Endothelial cell of umbilical vein (primary cell): ENCODE data around the gene IGFBP4. TPM values are rescaled to one million over a fixed set of nuclear protein-coding genes. Genes with fewer than 3 reads are reported as not detected.

Source experiments
- BruUV-seq: library from RNA; stranded (reverse); fragments of 400-500 nt; replicated peaks from 2 replicates; lab custom pipeline; 2021; lab: Mats Ljungman, UMichigan
- CTCF ChIA-PET: fragments of 300-600, 350-600 bp; sonication (Branson Sonifier 250); formaldehyde crosslinking; loops from one replicate; lab custom pipeline; 2021; ENCODE audit warnings: antibody characterized with exemption, inconsistent platforms; lab: Charles Lee
- POLR2A ChIA-PET: fragments of 300-600, 350-600 bp; sonication (Branson Sonifier 250); formaldehyde crosslinking; loops from one replicate; lab custom pipeline; 2021; ENCODE audit warnings: antibody characterized with exemption, inconsistent platforms; lab: Charles Lee
- DNase-seq: peaks from one replicate; pipeline ENCODE4 v3.0.0-alpha.2; 2011; ENCODE audit warnings: low read depth, low spot score
- FAIRE-seq: peaks from 2 replicates; lab custom pipeline; 2011; peaks lifted over from hg19 to GRCh38; lab: Jason Lieb, UNC
- H2AFZ ChIP-seq: 2 replicates; pipeline ENCODE4 v1.6.0; 2012; ENCODE audit warnings: low read depth, low read length, control low read depth, inconsistent platforms
- H3K27ac ChIP-seq: 2 replicates; pipeline ENCODE4 v1.5.1; 2011; ENCODE audit warnings: low read depth, mild to moderate bottlenecking, control low read depth, low read length, moderate library complexity; ENCODE audit not compliant: insufficient read depth
- H3K27me3 ChIP-seq, 2 experiments: 2 replicates each; pipeline versions ENCODE4 v1.6.0 to v1.6.1; 2011; ENCODE audit warnings: low read length in 2 of 2, mixed read lengths in 1 of 2; ENCODE audit not compliant: control insufficient read depth in 2 of 2, insufficient read depth in 2 of 2
- H3K36me3 ChIP-seq, 2 experiments: 2 replicates in 1 of 2; 3 replicates in 1 of 2; pipeline ENCODE4 v1.5.1; 2011; ENCODE audit warnings: low read length in 2 of 2, mild to moderate bottlenecking in 1 of 2, moderate library complexity in 1 of 2; ENCODE audit not compliant: control insufficient read depth in 2 of 2, insufficient read depth in 2 of 2; ENCODE audit errors: extremely low read depth in 1 of 2
- H3K4me1 ChIP-seq: 3 replicates; pipeline ENCODE4 v1.5.1; 2011; ENCODE audit warnings: mild to moderate bottlenecking, low read length; ENCODE audit not compliant: control insufficient read depth, insufficient read depth; ENCODE audit errors: extremely low read depth
- H3K4me2 ChIP-seq: 2 replicates; pipeline ENCODE4 v1.6.1; 2011; ENCODE audit warnings: low read length, control low read depth, mixed read lengths; ENCODE audit not compliant: insufficient read depth
- H3K4me3 ChIP-seq, 3 experiments: fragments of 200-600 bp in 1 of 3; sonication (generic), shearing (Covaris generic) in 1 of 3; replicated peaks in 1 of 3; 2 replicates each; pipeline ENCODE4 v1.5.1; 2011 to 2016; ENCODE audit warnings: control low read depth in 3 of 3, low read length in 3 of 3, mild to moderate bottlenecking in 2 of 3, inconsistent platforms in 1 of 3, low read depth in 1 of 3, moderate library complexity in 1 of 3; ENCODE audit not compliant: insufficient read depth in 1 of 3
- H3K79me2 ChIP-seq: 2 replicates; pipeline ENCODE4 v1.6.0; 2012; ENCODE audit warnings: low read length, inconsistent platforms; ENCODE audit not compliant: control insufficient read depth, insufficient read depth
- H3K9ac ChIP-seq: replicated peaks from 2 replicates; pipeline ENCODE3; 2011; ENCODE audit warnings: low read length, control low read depth; ENCODE audit not compliant: insufficient read depth; ENCODE audit errors: extremely low read depth
- H3K9me1 ChIP-seq: replicated peaks from 3 replicates; pipeline ENCODE4 v1.6.0; 2011; ENCODE audit warnings: mild to moderate bottlenecking, low read length; ENCODE audit not compliant: control insufficient read depth, insufficient read depth; ENCODE audit errors: extremely low read depth
- H3K9me3 ChIP-seq: replicated peaks from 2 replicates; pipeline ENCODE4 v1.5.1; 2012; ENCODE audit warnings: low read length, inconsistent platforms; ENCODE audit not compliant: control insufficient read depth, insufficient read depth
- H4K20me1 ChIP-seq: replicated peaks from 2 replicates; pipeline ENCODE3; 2011; ENCODE audit warnings: mild to moderate bottlenecking, low read length; ENCODE audit not compliant: control insufficient read depth, insufficient read depth; ENCODE audit errors: extremely low read depth
- CTCF ChIP-seq, 2 donors: IDR thresholded peaks; 1 replicate in 1 of 2; 2 replicates in 1 of 2; pipeline ENCODE4 v1.5.1; 2011; ENCODE audit warnings: low read length in 2 of 2, mild to moderate bottlenecking in 2 of 2, moderate library complexity in 2 of 2, control low read depth in 1 of 2, inconsistent platforms in 1 of 2, low read depth in 1 of 2; ENCODE audit not compliant: insufficient read depth in 1 of 2; ENCODE audit errors: extremely low read depth in 1 of 2
- EZH2 ChIP-seq: IDR thresholded peaks from 2 replicates; pipeline ENCODE4 v1.6.1; 2012; ENCODE audit warnings: borderline replicate concordance, low read depth, mild to moderate bottlenecking, moderate library complexity, low read length, inconsistent platforms; ENCODE audit not compliant: severe bottlenecking
- FOS ChIP-seq: IDR thresholded peaks from 2 replicates; pipeline ENCODE4 v1.6.1; 2011; ENCODE audit warnings: mild to moderate bottlenecking, low read length, moderate library complexity, borderline replicate concordance; ENCODE audit not compliant: insufficient read depth
- GATA2 ChIP-seq: IDR thresholded peaks from 2 replicates; pipeline ENCODE4 v1.7.0; 2011; ENCODE audit warnings: low read depth, mild to moderate bottlenecking, moderate library complexity, mixed read lengths, low read length; ENCODE audit not compliant: insufficient read length, insufficient read depth
- JUN ChIP-seq: IDR thresholded peaks from 2 replicates; pipeline ENCODE4 v1.6.1; 2011; ENCODE audit warnings: borderline replicate concordance, low read depth; ENCODE audit not compliant: insufficient read length, insufficient read depth
- MAX ChIP-seq: IDR thresholded peaks from 2 replicates; pipeline ENCODE4 v1.6.1; 2011; ENCODE audit not compliant: insufficient read depth, insufficient read length
- MYC ChIP-seq: IDR thresholded peaks from one replicate; pipeline ENCODE4 v1.6.1; 2011; ENCODE audit warnings: mild to moderate bottlenecking, low read depth, low read length
- POLR2A ChIP-seq: IDR thresholded peaks from 2 replicates; pipeline ENCODE4 v1.6.1; 2012; ENCODE audit warnings: low read depth, mild to moderate bottlenecking, control low read depth, low read length
- POLR2AphosphoS5 ChIP-seq: IDR thresholded peaks from 2 replicates; pipeline ENCODE4 v1.6.1; 2012; ENCODE audit warnings: low read depth, mild to moderate bottlenecking, control low read depth, low read length, moderate library complexity; ENCODE audit not compliant: insufficient read depth
- dilution Hi-C: fragments of 300-500 bp; cut with MboI; formaldehyde crosslinking; loops from one replicate; pipeline ENCODE4 v1.15.0; 2019; ENCODE audit warnings: low sequenced_read_pairs; ENCODE audit not compliant: extremely low pct_ligation_motif_present
- intact Hi-C: fragments of 100-400 bp; cut with micrococcal nuclease; formaldehyde crosslinking; loops from one replicate; pipeline ENCODE4 v1.10.0; 2022
- polyA plus RNA-seq, 4 experiments: library from polyadenylated mRNA; depleted of rRNA in 3 of 4; stranded (reverse) in 3 of 4; unstranded in 1 of 4; fragments of >200 nt; gene quantifications; 2 replicates each; pipeline versions ENCODE4 v1.2.1 to v1.2.3, GENCODE V29; 2011 to 2012; ENCODE audit warnings: missing spikeins in 1 of 4
- total RNA-seq: library from RNA; stranded (reverse); gene quantifications from 2 replicates; pipeline ENCODE4 v1.2.3, GENCODE V29; 2021

Gene IGFBP4
- total and polyA plus RNA-seq, 2 donors (not counting 3 experiments of a cell fraction or from before 2014, with no cell fraction given): 377 to 618 TPM

GRCh38 chr17:40410082-40410481 lies 33.2 kb upstream of the IGFBP4 start:
- H3K4me1 ChIP-seq: no peaks in the 10 kb centered on the region
- BruUV-seq: no TSS peak
- peaks cover 26% of the 10 kb centered on the region for H3K79me2 ChIP-seq
- H3K27me3 ChIP-seq: no peaks in the 10 kb centered on the region
- dilution Hi-C loops: no loop called here
- POLR2A ChIA-PET: no interaction called here
- intact Hi-C loops: loop anchor here (10.0 kb wide), 1 partner anchor 205 kb away; no protein-coding TSS in a partner anchor
- DNase-seq: no peak
- peaks cover 0 to 25% of the 10 kb centered on the region in 2 experiments for H3K36me3 ChIP-seq
- H3K9me3 ChIP-seq: no peaks in the 10 kb centered on the region
- H2AFZ ChIP-seq: no peak overlapping the region
- no peak for FAIRE-seq
- H3K4me2 ChIP-seq: no peak overlapping the region
- no peaks in the 10 kb centered on the region for H3K9me1 ChIP-seq
- CTCF ChIA-PET: interaction anchor here (3.0 kb wide), 1 partner anchor 66 kb away, joined by 12 read pairs; no protein-coding TSS in a partner anchor
- H4K20me1 ChIP-seq: no peaks in the 10 kb centered on the region
- H3K9ac ChIP-seq: no peak overlapping the region
- TF ChIP-seq MYC (no peak), CTCF (IDR thresholded peaks at IDR 0.05; ENCODE audit: extremely low read depth in 1 of 2, insufficient read depth in 1 of 2, low read depth in 1 of 2, low read length in 2 of 2) (no peak), POLR2A (no peak), POLR2AphosphoS5 (no peak), FOS (no peak), EZH2 (no peak), GATA2 (no peak), JUN (no peak), MAX (no peak)
- no peak overlapping the region for H3K27ac ChIP-seq
- no peak overlapping the region for H3K4me3 ChIP-seq
